Activated CD8-positive, alpha-beta memory T cell treated with anti-CD3 and anti-CD28 coated beads, Interleukin-2, amount 50 U/mL, for 4 hours (primary cell): ENCODE results near the gene TSPAN2.

ENCODE experiments used
- DNase-seq: peaks from one replicate; pipeline ENCODE4 v3.0.0-alpha.2; 2020

TSPAN2 gene

GRCh38 chr1:115089420-115090185 lies at the start of gene TSPAN2:
TSPAN2 (minus strand) TSS chr1:115089503; CDS start chr1:115089432, 71 bp downstream.
- peak; percentile 58 for DNase-seq

- peak; percentile 61 for DNase-seq
These were observed 49.7 kb upstream of the TSPAN2 start for GRCh38 chr1:115138973-115139372.

GRCh38 chr1:115138271-115138670 lies 49.0 kb upstream of the TSPAN2 start:
- no peak for DNase-seq

- DNase-seq, result no peak
These were observed 47.9 kb upstream of the TSPAN2 start for GRCh38 chr1:115137191-115137590.

- no peak for DNase-seq
These were observed 47.4 kb upstream of the TSPAN2 start for GRCh38 chr1:115136706-115137105.

- no peak for DNase-seq
These were observed 46.8 kb upstream of the TSPAN2 start for GRCh38 chr1:115136106-115136505.

GRCh38 chr1:115135681-115136080 lies 46.4 kb upstream of the TSPAN2 start:
- no peak for DNase-seq

- no peak for DNase-seq
These were observed 45.7 kb upstream of the TSPAN2 start for GRCh38 chr1:115134850-115135480.

- DNase-seq, result no peak
These were observed 44.9 kb upstream of the TSPAN2 start for GRCh38 chr1:115134231-115134630.

GRCh38 chr1:115133440-115133839 lies 44.1 kb upstream of the TSPAN2 start:
- DNase-seq, result no peak

- no peak for DNase-seq
These were observed 41.5 kb upstream of the TSPAN2 start for GRCh38 chr1:115130786-115131185.

GRCh38 chr1:115129071-115129640 lies 39.9 kb upstream of the TSPAN2 start:
- no peak for DNase-seq

- no peak for DNase-seq
These were observed 38.2 kb upstream of the TSPAN2 start for GRCh38 chr1:115127539-115127938.

GRCh38 chr1:115126516-115126915 lies 37.2 kb upstream of the TSPAN2 start:
- no peak for DNase-seq

GRCh38 chr1:115123116-115123515 lies 33.8 kb upstream of the TSPAN2 start:
- DNase-seq, result no peak

- DNase-seq, result no peak
These were observed 32.5 kb upstream of the TSPAN2 start for GRCh38 chr1:115121793-115122192.

GRCh38 chr1:115120296-115120695 lies 31.0 kb upstream of the TSPAN2 start:
- no peak for DNase-seq

- DNase-seq, result no peak
These were observed 29.3 kb upstream of the TSPAN2 start for GRCh38 chr1:115118611-115119010.

- DNase-seq, result no peak
These were observed 28.8 kb upstream of the TSPAN2 start for GRCh38 chr1:115118086-115118485.

GRCh38 chr1:115117298-115117697 lies 28.0 kb upstream of the TSPAN2 start:
- no peak for DNase-seq

- no peak for DNase-seq
These were observed 27.2 kb upstream of the TSPAN2 start for GRCh38 chr1:115116512-115116911.

GRCh38 chr1:115115521-115116161 lies 26.3 kb upstream of the TSPAN2 start:
- no peak for DNase-seq

GRCh38 chr1:115114308-115114707 lies 25.0 kb upstream of the TSPAN2 start:
- no peak for DNase-seq

GRCh38 chr1:115113766-115114165 lies 24.5 kb upstream of the TSPAN2 start:
- DNase-seq, result no peak
